Measurements from ENCODE around the gene SLC6A3. TPM values are rescaled to one million over a fixed set of nuclear protein-coding genes. Genes with fewer than 3 reads are reported as not detected.

The SLC6A3 gene
- total and polyA plus RNA-seq, 9 of the 15 experiments (the other 6 are each of a cell fraction or from before 2014, with no cell fraction given) = not detected

- TF ChIP-seq, protein P1, sequence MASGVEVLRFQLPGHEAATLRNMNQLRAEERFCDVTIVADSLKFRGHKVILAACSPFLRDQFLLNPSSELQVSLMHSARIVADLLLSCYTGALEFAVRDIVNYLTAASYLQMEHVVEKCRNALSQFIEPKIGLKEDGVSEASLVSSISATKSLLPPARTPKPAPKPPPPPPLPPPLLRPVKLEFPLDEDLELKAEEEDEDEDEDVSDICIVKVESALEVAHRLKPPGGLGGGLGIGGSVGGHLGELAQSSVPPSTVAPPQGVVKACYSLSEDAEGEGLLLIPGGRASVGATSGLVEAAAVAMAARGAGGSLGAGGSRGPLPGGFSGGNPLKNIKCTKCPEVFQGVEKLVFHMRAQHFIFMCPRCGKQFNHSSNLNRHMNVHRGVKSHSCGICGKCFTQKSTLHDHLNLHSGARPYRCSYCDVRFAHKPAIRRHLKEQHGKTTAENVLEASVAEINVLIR (CRISPR knock-in tag; IDR thresholded peaks at IDR 0.05) = 0 out of 2 replicates have a peak, but pooled peaks have one; percentile 27
- peak; percentile 92 for TF ChIP-seq CREM (IDR thresholded peaks at IDR 0.05; ENCODE audit: low read depth)
Measured at GRCh38 chr5:1367149-1367548, 78.1 kb downstream of the SLC6A3 start (continued).

DNA sequence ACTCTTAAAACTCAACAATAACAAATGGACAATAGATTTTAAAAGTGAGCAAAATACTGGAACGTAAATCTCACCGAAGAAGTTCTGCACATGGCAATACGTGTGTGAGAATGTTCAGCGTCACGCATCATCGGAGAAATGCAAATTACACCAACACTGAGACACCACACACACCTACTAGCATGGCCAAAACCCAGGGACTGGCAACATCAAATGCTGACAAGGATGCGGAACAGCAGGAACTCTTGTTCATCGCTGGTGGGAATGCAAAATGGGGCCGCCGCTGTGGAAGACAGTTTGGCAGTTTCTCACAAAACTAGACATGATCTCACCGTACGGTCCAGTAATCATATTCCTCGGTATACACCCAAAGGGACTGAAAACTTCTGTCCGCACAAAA is 78.7 kb downstream of the SLC6A3 start:
- no peak for TF ChIP-seq PHF8 (IDR thresholded peaks at IDR 0.05; ENCODE audit: borderline replicate concordance, low read length)
- Histone ChIP-seq H3K4me1 (replicated peaks in 1 of 2; ENCODE audit: control insufficient read depth in 2 of 2, insufficient read depth in 2 of 2, low read length in 2 of 2) (no peaks in the 10 kb centered on the region; a peak in 1 of 5 replicates), H3K4me2 (ENCODE audit: insufficient read depth, low read length) (0 out of 2 replicates have a peak overlapping the region, but pooled peaks have one; percentile 61), H3K4me3 (no peak overlapping the region), H3K9me1 (ENCODE audit: control insufficient read depth, insufficient read depth, low read length) (no peaks in the 10 kb centered on the region), H2AFZ (ENCODE audit: low read depth, low read length) (peak overlapping the region; percentile 84), H4K20me1 (replicated peaks; ENCODE audit: control insufficient read depth, insufficient read depth, low read length) (peaks cover 3% of the 10 kb centered on the region), H3K9ac (ENCODE audit: insufficient read depth in 1 of 2, low read depth in 2 of 2, low read length in 2 of 2) (no peak overlapping the region), H3K27ac (ENCODE audit: extremely low read depth, low read depth, low read length) (no peak overlapping the region), H3K27me3 (ENCODE audit: control insufficient read depth in 2 of 2, insufficient read depth in 2 of 2, low read length in 2 of 2) (peaks cover 69 to 77% of the 10 kb centered on the region in 2 experiments), H3K79me2 (ENCODE audit: control insufficient read depth, insufficient read depth, low read length) (no peaks in the 10 kb centered on the region), H3K36me3 (ENCODE audit: control insufficient read depth, insufficient read depth, low read length) (no peaks in the 10 kb centered on the region), H3K9me3 (replicated peaks; ENCODE audit: control insufficient read depth, insufficient read depth, low read depth, low read length) (no peaks in the 10 kb centered on the region)
- BruUV-seq (replicated peaks) = no TSS peak
- DNase-seq (ENCODE audit: extremely low read depth in 1 of 4, low spot score in 3 of 4) (no peak), ATAC-seq (no peak), FAIRE-seq (peak; percentile 15)
- POLR2A ChIA-PET = no interaction called here
- in situ Hi-C loops (cut with MboI) (no loop called here), intact Hi-C loops (cut with micrococcal nuclease) (no loop called here)
- CTCF ChIA-PET (ENCODE audit: low intra/inter-chr PET ratio) = no interaction called here
- 31% methylated on average over 14 of the region's 14 CpGs for WGBS (ENCODE audit: insufficient coverage, low coverage, missing lambda C conversion rate)
